Measurements from ENCODE around the gene LSS.
"Not testable (repeated sequence)": the region's sequence is repeated elsewhere in the genome, so short reads cannot be mapped to it uniquely, and the experiment has no call there.

The LSS gene

GRCh38 chr21:46171996-46172862 lies 56.3 kb downstream of the LSS start:
- DNase-seq: no peak

DNA sequence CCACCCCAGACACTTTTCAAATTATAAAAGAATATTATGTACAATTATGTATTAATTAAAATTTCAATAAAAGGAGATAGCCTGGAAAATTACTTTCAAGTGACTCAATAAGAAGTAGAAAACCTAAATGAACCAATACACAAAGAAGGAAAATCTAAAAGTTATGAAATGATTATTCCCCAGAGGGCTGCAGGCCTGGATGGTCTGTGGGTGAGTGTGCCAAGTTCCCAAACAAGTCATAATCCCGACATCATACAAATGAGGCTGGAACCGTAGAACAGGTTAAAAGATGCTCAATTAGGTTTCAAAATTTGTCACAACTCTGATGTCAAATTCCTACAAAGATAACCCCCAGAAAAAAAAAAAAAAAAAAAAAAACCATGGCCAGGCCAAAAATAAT lies 57.0 kb downstream of the LSS start:
- DNase-seq: no peak

GRCh38 chr21:46170436-46171193 lies 58.0 kb downstream of the LSS start:
- not testable (repeated sequence) for DNase-seq

DNA sequence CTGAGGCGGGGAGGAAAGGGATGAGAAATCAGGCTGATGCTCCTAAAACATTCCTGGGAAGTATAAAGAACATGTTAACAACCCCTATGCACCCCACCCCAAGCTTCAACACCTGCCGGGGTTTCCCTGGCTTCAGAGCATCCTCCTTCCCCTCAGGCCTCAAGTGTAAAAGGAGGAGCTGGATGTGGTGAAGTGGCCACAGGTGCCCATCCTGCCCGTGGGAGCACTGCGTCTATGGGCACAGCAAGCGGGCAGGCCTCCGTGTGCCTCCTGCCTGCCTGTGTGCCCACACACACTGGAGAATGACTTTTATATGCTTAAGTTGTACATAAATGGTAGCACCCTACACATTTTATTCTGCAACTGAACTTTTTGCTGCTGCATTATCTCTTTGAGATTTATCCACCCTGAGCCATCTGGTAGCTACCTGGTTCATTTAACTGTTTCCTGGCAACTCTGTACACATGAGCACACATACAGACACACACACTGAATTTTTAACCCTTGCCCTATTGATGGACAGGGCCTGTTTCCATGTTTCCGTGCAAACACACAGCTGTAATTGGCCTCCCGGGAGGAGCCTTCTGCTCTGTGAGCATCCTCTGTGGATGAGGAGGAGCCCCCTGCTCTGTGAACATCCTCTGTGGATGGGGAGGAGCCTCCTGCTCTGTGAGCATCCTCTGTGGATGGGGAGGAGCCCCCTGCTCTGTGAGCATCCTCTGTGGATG lies 59.8 kb downstream of the LSS start:
- no peak for DNase-seq

- DNase-seq: no peak
These were observed 60.3 kb downstream of the LSS start for GRCh38 chr21:46168238-46168637.

DNA sequence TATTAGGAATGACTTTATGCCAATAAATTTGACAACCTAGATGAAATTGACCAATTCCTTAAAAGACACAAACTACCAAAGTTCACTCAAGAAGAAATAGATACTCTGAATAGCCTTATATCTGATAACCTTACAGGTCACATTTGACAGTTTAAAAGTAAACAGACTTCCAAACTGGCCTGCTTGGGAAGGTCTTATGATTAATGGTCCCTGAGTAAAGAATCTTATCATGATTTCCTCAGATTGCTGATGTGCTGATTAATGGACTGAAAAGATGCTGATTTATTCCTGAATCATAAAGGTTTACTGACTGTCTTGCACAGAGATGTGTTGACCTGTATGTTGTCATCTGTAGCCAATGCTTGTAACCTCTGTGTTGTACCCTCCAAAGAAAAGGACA lies 63.5 kb downstream of the LSS start:
- no peak for DNase-seq

GRCh38 chr21:46163380-46163779 lies 65.2 kb downstream of the LSS start:
- DNase-seq: no peak

DNA sequence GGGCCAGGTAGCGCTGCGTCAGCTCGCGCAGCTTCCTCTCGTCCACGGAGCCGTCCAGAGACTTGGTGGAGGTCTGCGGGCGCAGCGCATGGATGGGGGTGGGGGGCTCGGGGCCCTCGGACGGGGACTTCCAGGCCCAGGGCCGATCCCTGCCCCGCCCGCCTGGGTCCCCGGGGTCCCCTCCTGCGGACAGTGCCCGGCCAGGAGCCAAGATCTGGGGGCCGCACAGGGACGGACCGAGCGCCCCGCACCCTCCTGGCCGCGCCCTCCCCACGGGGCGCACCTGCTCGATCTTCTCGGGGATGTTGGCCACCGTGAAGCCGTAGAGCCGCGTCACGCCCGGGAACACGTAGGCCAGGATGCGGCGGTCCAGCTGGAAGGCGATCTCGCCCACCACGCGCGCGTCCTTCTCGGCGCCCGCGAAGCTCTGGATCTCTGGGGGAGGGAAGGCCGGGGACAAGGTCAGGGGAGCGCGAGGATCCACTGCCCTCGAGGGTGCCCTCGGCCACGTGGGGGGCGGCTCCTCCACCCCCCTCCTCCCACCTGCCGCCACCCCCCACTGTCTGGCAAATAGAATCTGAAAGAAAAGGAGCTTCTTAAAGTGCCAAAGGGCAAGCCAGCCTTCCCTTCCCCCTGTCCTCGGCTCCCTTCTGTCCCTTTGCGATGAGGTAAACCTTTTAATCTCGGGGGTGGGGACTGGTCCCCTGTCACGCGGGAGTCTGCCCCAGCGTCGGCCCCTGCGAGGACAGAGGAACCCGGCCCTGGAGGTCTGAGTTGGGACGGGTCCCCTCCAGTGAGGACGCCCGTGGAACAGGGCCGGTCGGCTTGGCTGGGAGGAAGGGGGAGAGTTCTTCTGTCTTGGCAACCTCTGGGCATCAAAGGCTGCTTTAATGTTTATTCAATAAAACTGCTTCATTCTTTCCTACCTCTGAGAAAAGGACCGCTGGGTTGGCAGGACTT lies 66.7 kb downstream of the LSS start:
- no peak for DNase-seq

DNA sequence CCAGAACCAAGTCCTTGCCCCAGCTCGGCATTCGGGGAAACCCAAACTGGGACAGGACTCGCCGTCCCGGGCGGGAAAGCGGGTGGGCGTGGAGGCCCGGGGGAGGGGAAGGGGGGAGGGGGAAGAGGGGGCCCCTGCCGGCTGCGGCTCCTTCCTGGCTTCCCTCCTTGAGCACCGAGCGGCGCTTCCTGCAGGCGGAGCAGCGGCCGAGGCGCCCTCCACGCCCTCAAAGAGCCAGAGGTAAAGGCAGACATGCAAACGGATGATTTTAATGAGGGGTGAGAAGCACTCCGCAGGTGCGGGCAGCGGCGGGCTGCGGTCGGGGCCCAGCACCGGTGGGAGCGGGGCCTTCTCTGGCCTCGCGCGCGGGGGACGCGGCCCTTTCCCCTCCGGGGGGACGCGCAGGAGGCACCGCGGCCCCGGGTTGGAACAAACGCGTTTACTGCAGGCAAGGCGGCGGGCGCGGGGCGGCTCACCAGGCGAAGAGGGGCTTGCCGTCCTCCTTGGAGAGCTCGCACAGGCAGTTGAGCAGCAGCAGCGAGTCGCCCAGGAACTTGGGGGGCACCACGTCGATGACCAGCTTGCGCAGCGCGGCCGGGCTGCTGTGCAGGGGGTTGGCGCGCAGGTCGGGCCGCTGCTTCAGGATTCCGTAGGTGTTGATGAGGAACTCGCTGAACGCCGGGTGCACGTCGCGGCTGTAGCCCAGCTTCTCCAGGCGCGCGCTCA lies 67.5 kb downstream of the LSS start:
- DNase-seq: no peak

- no peak for DNase-seq
These were observed 68.0 kb downstream of the LSS start for GRCh38 chr21:46160657-46160906.

- no peak for DNase-seq
These were observed 68.5 kb downstream of the LSS start for GRCh38 chr21:46159841-46160656.

DNA sequence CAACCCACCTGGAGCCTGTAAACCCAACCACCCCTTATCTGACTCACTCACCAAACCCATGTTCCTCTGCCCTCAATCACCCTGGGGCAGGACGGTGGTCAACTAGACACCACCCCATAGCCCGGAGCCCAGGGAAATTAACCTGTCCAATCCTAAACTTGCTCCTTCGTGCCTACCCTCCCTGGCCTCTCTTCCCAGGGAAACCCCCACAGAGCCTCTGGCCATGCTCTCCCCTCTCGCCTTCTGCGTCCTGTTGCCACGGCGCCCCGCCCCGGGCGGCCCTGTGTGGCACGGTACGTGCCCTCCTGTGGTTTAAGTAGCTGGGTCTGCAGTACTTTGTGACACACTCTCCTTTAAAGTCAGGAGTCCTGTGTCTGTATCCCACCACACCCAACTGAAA lies 69.2 kb downstream of the LSS start:
- no peak for DNase-seq

- DNase-seq: no peak
These were observed 69.8 kb downstream of the LSS start for GRCh38 chr21:46158666-46159300.

DNA sequence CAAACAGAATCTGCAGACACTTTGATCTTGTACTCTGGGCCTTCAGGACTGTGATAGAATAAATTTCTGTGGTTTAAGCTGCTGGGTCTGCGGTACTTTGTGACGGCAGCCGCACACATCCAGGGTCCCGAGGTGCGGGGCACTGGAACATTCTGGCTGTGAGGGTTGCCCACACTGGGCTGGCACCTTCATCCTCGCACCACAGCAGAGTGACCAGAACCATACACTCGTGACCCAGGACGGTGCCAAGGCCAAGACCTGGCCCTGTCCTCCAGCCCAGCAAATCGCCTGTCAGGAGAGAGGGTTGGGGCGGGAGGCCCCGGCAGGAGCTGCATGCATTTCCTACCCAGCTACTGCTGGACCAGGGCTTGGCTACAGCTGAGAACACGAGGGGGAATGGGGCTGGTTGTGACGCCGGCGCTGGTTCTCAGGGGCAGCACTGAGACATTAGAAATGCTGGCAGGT lies 70.6 kb downstream of the LSS start:
- DNase-seq: no peak

DNA sequence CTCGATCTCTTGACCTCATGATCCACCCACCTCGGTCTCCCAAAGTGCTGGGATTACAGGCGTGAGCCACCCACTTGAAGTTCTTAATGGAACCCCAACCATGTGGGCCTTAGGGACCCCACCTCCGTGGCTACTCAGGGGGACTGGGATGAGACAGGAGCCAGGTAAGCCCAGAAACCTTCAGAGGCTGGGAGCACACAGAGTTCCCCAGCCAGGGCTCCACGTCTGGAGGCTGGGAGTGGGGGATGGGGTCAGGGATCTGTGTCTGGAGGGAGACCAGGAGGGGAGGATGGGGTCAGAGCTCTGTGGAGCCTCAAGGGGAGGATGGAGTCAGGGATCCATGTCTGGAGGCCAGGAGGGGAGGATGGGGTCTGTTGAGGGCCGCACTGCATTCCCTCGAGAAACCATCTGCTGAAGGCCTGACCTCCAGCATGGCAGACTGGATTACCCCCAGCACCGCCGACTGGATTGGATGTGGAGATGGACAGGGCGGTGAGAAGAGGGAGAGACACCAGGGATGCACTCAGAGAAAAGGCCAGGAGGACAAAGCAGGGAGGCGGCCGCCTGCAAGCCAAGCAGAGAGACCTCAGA lies 71.1 kb downstream of the LSS start:
- DNase-seq: no peak

DNA sequence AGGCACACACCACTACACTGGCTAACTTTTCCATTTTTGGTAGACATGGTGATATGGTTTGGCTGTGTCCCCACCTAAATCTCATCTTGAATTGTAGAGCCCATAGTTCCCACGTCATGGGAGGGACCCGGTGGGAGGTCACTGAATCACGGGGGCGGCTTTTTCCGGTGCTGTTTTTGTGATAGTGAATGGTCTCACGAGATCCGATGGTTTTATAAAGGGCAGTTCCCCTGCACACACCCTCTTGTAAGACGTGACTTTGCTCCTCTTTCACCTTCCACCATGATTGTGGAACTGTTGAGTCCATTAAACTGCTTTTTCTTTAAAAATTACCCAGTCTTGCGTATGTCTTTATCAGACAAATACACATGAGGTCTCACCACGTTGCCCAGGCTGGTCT lies 71.9 kb downstream of the LSS start:
- no peak for DNase-seq

DNA sequence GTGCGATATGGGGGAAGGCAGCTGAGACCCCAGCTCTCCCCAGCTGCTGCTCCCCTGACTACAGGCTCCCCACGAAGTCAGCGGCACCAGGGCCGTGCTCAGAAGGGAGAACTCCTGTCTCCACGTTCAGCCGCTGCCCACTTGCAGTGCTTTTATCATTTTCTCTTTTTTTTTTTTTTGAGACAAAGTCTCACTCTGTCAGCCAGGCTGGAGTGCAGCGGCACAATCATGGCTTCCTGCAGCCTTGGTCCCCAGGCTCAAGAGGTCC lies 72.3 kb downstream of the LSS start:
- no peak for DNase-seq

DNA sequence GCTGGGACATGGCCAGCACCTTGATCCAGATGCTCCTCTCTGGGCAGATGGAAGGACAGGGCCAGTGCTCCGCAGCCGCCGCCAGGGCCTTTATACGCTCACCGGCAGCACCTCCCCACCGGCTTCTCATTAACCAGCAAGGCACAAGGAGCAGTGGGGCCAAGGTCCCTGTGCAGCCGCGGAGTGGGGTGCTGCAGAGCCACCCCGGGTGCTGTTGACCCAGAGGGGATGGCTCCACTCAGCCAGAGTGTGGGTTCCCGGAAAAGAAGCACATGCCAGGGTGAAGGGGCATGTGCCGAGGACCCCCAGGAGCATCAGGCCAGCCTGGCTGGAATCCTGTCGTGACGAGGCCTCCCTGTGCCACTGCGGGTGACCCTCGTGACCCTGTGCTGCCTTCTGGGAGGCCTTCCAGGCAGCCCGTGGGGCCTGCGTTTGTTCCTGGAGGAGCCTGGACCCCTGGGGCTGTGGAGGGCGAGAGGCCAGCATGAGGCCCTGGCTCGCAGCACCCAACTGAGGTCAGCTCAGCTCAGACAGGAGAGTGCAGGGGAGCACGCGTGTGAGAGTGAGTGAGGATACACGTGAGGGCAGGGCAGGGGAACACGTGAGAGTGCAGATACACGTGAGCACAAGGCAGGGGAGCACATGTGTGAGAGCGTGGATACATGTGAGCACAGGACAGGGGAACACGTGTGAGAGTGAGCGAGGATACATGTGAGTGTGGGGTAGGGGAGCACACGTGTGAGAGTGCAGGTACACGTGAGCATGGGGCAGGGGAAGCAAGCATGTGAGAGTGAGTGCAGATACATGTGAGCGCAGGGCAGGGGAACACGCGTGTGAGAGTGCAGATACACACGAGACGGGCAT lies 72.8 kb downstream of the LSS start, which contains the start of gene FTCD:
Gene FTCD (minus strand): TSS at position 66 of the 864 bp plus-strand sequence. CDS start 56 bp downstream, at position 10.
- no peak for DNase-seq

All from hypothalamus (tissue), 51 donors.